K562 (cell line): Measurements from ENCODE around the gene STUB1. TPM values are rescaled to one million over a fixed set of nuclear protein-coding genes. Genes with fewer than 3 reads are reported as not detected.
A peak's percentile ranks its signal among the peaks of the same experiment; 100 is the strongest.

Source experiments
- ATF1 ChIP-seq, 2 experiments: fragments of 450-650 bp in 1 of 2; IDR thresholded peaks; 2 replicates each; pipeline ENCODE4 v1.6.1; 2016; ENCODE audit warnings: missing compliant biosample characterization in 1 of 2, missing genetic modification characterization in 1 of 2
- BCOR ChIP-seq: fragments of 450-650 bp; IDR thresholded peaks from 2 replicates; pipeline ENCODE4 v1.6.1; 2016
- CBFA2T2 ChIP-seq: fragments of 450-650 bp; conservative IDR thresholded peaks from 2 replicates; pipeline ENCODE4 v1.6.1; 2017; ENCODE audit warnings: mild to moderate bottlenecking
- CREM ChIP-seq: IDR thresholded peaks from 2 replicates; pipeline ENCODE4 v1.6.1; 2014; ENCODE audit warnings: antibody characterized with exemption, low read depth
- EGR1 ChIP-seq: fragments of 450-650 bp; conservative IDR thresholded peaks from 2 replicates; pipeline ENCODE4 v1.6.1; 2017; ENCODE audit warnings: mild to moderate bottlenecking
- HDAC8 ChIP-seq: fragments of 450-650 bp; IDR thresholded peaks from 2 replicates; pipeline ENCODE4 v1.6.1; 2016; ENCODE audit warnings: mild to moderate bottlenecking, missing genetic modification characterization, moderate library complexity, missing compliant biosample characterization
- HMG20B ChIP-seq: fragments of 250-450 bp; sonication (Bioruptor Pico); IDR thresholded peaks from 2 replicates; pipeline ENCODE4 v1.5.0; 2021; ENCODE audit warnings: mild to moderate bottlenecking
- HMGN3 ChIP-seq: IDR thresholded peaks from 2 replicates; pipeline ENCODE4 v1.6.1; 2011; ENCODE audit warnings: borderline replicate concordance, low read depth, mild to moderate bottlenecking, mixed read lengths, low read length; ENCODE audit not compliant: insufficient read length; ENCODE audit errors: extremely low read depth
- JUN ChIP-seq, 2 experiments: sonication (generic) in 1 of 2; formaldehyde crosslinking in 1 of 2; IDR thresholded peaks; 2 replicates each; pipeline versions ENCODE4 v1.6.1 to v1.8.0; 2012 to 2022; ENCODE audit warnings: borderline replicate concordance in 2 of 2, mild to moderate bottlenecking in 2 of 2, improper control_type of control experiment in 1 of 2, low read depth in 1 of 2, low read length in 1 of 2, missing genetic modification reagents in 1 of 2
- MTA3 ChIP-seq: fragments of 450-650 bp; formaldehyde crosslinking; IDR thresholded peaks from 2 replicates; pipeline ENCODE4 v1.6.1; 2017; ENCODE audit warnings: mild to moderate bottlenecking, borderline replicate concordance
- MYNN ChIP-seq, 2 experiments: sonication (generic); formaldehyde crosslinking in 1 of 2; IDR thresholded peaks; 2 replicates each; pipeline versions ENCODE4 v1.5.0 to v1.6.1; 2016 to 2020; ENCODE audit warnings: antibody characterized with exemption in 1 of 2, missing genetic modification reagents in 1 of 2
- NFATC3 ChIP-seq: fragments of 450-650 bp; IDR thresholded peaks from 2 replicates; pipeline ENCODE4 v1.6.1; 2017; ENCODE audit warnings: mild to moderate bottlenecking
- POLR2A ChIP-seq: fragments of 450-650 bp; conservative IDR thresholded peaks from 2 replicates; pipeline ENCODE4 v1.6.1; 2016
- SAFB ChIP-seq: fragments of 200-400 bp; formaldehyde crosslinking; IDR thresholded peaks from 2 replicates; pipeline ENCODE4 v1.6.1; 2017; ENCODE audit warnings: low read depth, low read length, borderline replicate concordance
- ZFPM2 ChIP-seq: fragments of 250-450 bp; sonication (Bioruptor Pico); IDR thresholded peaks from 2 replicates; pipeline ENCODE4 v1.5.1; 2022; ENCODE audit warnings: mild to moderate bottlenecking
- ZKSCAN3 ChIP-seq: fragments of 250-450 bp; sonication (Bioruptor Pico); IDR thresholded peaks from 2 replicates; pipeline ENCODE4 v1.4.0; 2020
- ZNF143 ChIP-seq: sonication (generic); formaldehyde crosslinking; IDR thresholded peaks from 2 replicates; pipeline ENCODE4 v1.9.0; 2022; ENCODE audit warnings: mild to moderate bottlenecking, missing genetic modification reagents
- ZNF174 ChIP-seq: fragments of 250-450 bp; sonication (Bioruptor Pico); IDR thresholded peaks from 2 replicates; pipeline ENCODE4 v1.4.0; 2020; ENCODE audit warnings: mild to moderate bottlenecking
- ZNF24 ChIP-seq: fragments of 450-650 bp; IDR thresholded peaks from 2 replicates; pipeline ENCODE4 v1.6.1; 2016
- ZSCAN29 ChIP-seq: fragments of 450-650 bp; IDR thresholded peaks from 2 replicates; pipeline ENCODE4 v1.6.1; 2017
- ZZZ3 ChIP-seq: fragments of 450-650 bp; IDR thresholded peaks from 2 replicates; pipeline ENCODE4 v1.6.1; 2016; ENCODE audit warnings: antibody characterized with exemption, mild to moderate bottlenecking, moderate library complexity
- polyA plus RNA-seq, 8 experiments: library from polyadenylated mRNA; depleted of rRNA in 4 of 8; stranded (reverse) in 5 of 8; unstranded in 3 of 8; fragments of >200 nt; fragmentation: Nextera tagmentation in 2 of 8; fragmentation: Illumina TruSeq in 1 of 8; extraction: Ambion mirVana in 2 of 8; extraction: Trizol in 1 of 8; gene quantifications; 2 replicates each; pipeline versions ENCODE4 v1.2.1 to v1.2.3, GENCODE V29; 2011 to 2014; ENCODE audit warnings: inconsistent platforms in 1 of 8, missing spikeins in 1 of 8
- total RNA-seq, 7 experiments: library from RNA; depleted of rRNA in 6 of 7; stranded (reverse); fragments of >200 nt in 6 of 7; fragmentation: Illumina TruSeq in 2 of 7; extraction: Trizol in 2 of 7; gene quantifications; 2 replicates each; pipeline versions ENCODE4 v1.2.1 to v1.2.3, GENCODE V29; 2011 to 2021; ENCODE audit warnings: low replicate concordance in 1 of 7
- TF ChIP-seq, protein P1 (sequence below): fragments of 450-650 bp; conservative IDR thresholded peaks from 2 replicates; pipeline ENCODE4 v1.6.1; 2016; ENCODE audit warnings: missing genetic modification characterization, low read depth, mild to moderate bottlenecking, missing compliant biosample characterization, moderate library complexity
- TF ChIP-seq, protein P2 (sequence below): fragments of 450-650 bp; formaldehyde crosslinking; IDR thresholded peaks from 2 replicates; pipeline ENCODE4 v1.4.0; 2022; ENCODE audit warnings: missing genetic modification characterization
- TF ChIP-seq, protein P3 (sequence below): IDR thresholded peaks from 2 replicates; pipeline ENCODE4 v1.6.1; 2012; ENCODE audit warnings: low read depth, low read length, improper control_type of control experiment, borderline replicate concordance

STUB1 gene
- total and polyA plus RNA-seq, 9 of the 15 experiments (the other 6 are each of a cell fraction or from before 2014, with no cell fraction given), result 10.6 to 251 (median 152) TPM

DNA sequence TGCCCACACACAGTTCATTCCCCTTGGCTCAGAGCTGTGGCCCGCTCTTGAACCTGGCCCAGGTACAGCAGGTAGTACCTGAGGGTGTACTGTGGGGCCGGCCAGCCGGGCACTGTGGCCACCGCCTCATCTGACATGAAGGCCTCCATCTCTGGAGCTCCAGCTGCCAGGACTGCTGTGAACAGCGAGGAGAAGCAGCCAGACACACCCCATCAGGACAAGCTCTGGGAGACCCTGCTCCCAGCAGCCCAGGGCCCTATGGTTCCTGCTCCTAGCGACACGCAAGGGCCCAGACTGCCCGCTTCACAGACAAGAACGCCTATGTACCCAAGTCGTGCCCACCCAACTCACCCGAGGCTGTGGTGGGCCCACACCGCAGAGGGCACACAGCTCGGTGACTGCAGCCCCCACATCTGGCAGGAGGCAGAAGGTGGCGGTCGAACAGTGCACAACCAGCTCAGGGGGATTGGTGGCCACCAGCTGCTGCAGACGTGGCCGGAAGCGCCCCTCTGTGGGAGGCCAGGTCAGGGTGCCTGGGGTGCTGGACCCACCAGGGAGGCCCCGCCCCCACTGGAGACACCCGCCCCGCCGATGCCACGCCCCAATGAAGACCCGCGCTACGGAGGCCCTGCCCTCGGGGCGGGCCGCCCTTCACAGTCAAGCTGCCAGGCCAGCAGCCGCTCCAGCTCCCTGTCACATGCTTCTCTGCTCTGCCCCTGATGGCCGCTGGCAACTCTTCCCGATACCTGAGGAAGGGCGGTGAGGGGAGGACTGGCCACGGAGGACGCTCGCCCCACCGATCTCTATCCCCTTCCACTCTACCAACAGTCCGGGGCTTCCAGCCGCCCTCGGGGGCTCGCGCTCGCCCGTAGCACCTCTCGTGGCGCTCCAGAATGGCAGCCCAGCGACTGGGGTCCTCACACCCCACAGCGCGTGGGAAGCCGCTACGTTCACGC, 1.1 kb upstream of the STUB1 start (continued):
- TF ChIP-seq CBFA2T2 (no peak), ZKSCAN3 (CRISPR knock-in tag) (no peak), BCOR (no peak), HDAC8 (no peak), JUN (IDR thresholded peaks at IDR 0.05; ENCODE audit: borderline replicate concordance, low read depth, low read length) (peak; percentile 15; the same call in 1 of the 2 replicates), JUN (CRISPR knock-in tag; IDR thresholded peaks at IDR 0.05; ENCODE audit: borderline replicate concordance) (no peak), MYNN (IDR thresholded peaks at IDR 0.05) (no peak), MYNN (CRISPR knock-in tag; IDR thresholded peaks at IDR 0.05) (no peak; the same call in 1 of the 2 replicates), HMGN3 (peak; percentile 69), ATF1 (CRISPR knock-in tag; IDR thresholded peaks at IDR 0.05) (no peak), ATF1 (tag; IDR thresholded peaks at IDR 0.05) (no peak), ZZZ3 (no peak), ZNF24 (no peak), MTA3 (peak; percentile 14; the same call in 1 of the 2 replicates), POLR2A (peak; percentile 83), SAFB (peak; percentile 64; the same call in 1 of the 2 replicates), ZNF174 (CRISPR knock-in tag) (no peak), EGR1 (peak; percentile 31; the same call in 1 of the 2 replicates), ZFPM2 (CRISPR knock-in tag) (no peak), ZNF143 (CRISPR knock-in tag) (no peak), ZSCAN29 (no peak), NFATC3 (no peak), HMG20B (CRISPR knock-in tag) (no peak), CREM (no peak)
- TF ChIP-seq, protein P1, sequence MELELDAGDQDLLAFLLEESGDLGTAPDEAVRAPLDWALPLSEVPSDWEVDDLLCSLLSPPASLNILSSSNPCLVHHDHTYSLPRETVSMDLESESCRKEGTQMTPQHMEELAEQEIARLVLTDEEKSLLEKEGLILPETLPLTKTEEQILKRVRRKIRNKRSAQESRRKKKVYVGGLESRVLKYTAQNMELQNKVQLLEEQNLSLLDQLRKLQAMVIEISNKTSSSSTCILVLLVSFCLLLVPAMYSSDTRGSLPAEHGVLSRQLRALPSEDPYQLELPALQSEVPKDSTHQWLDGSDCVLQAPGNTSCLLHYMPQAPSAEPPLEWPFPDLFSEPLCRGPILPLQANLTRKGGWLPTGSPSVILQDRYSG (tag), result no peak
- TF ChIP-seq, protein P2, sequence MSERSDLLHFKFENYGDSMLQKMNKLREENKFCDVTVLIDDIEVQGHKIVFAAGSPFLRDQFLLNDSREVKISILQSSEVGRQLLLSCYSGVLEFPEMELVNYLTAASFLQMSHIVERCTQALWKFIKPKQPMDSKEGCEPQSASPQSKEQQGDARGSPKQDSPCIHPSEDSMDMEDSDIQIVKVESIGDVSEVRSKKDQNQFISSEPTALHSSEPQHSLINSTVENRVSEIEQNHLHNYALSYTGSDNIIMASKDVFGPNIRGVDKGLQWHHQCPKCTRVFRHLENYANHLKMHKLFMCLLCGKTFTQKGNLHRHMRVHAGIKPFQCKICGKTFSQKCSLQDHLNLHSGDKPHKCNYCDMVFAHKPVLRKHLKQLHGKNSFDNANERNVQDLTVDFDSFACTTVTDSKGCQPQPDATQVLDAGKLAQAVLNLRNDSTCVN (CRISPR knock-in tag), result no peak
- TF ChIP-seq, protein P3, sequence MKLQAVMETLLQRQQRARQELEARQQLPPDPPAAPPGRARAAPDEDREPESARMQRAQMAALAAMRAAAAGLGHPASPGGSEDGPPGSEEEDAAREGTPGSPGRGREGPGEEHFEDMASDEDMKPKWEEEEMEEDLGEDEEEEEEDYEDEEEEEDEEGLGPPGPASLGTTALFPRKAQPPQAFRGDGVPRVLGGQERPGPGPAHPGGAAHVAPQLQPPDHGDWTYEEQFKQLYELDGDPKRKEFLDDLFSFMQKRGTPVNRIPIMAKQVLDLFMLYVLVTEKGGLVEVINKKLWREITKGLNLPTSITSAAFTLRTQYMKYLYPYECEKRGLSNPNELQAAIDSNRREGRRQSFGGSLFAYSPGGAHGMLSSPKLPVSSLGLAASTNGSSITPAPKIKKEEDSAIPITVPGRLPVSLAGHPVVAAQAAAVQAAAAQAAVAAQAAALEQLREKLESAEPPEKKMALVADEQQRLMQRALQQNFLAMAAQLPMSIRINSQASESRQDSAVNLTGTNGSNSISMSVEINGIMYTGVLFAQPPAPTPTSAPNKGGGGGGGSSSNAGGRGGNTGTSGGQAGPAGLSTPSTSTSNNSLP, result no peak
